ENCODE results near the gene TTC12.

TTC12 gene

DNA sequence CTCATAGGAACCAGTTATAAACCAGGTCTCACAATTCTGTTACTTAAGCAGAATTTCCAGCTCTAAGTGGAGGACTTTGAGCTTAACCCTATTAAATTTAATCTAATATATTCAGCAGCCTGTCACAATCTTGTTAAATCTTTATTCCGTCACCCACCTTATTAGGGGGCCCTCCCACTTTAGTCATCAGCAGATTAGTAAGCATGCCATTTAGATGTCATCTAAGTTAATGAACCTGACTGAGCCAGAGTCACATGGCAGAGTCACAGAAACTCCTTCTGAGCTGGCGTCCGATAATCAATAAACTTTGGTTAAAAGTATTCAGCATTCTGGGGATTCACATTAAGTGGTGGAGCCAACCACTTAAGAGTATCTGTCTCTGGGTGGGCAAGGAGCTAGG lies 35.1 kb downstream of the TTC12 start:
- H3K27me3 ChIP-seq (ENCODE audit: insufficient read depth, low read depth): no peaks in the 10 kb centered on the region
- H3K4me3 ChIP-seq (IDR thresholded peaks at IDR 0.05; ENCODE audit: insufficient read depth, low read depth, low read length): no peak overlapping the region
- H3K9ac ChIP-seq: no peak overlapping the region
- H2AFZ ChIP-seq (ENCODE audit: low read depth): no peak overlapping the region
- H4K20me1 ChIP-seq (ENCODE audit: insufficient read depth): no peaks in the 10 kb centered on the region
- no peaks in the 10 kb centered on the region for H3K79me2 ChIP-seq (ENCODE audit: insufficient read depth, low read depth)
- TF ChIP-seq, protein P1, sequence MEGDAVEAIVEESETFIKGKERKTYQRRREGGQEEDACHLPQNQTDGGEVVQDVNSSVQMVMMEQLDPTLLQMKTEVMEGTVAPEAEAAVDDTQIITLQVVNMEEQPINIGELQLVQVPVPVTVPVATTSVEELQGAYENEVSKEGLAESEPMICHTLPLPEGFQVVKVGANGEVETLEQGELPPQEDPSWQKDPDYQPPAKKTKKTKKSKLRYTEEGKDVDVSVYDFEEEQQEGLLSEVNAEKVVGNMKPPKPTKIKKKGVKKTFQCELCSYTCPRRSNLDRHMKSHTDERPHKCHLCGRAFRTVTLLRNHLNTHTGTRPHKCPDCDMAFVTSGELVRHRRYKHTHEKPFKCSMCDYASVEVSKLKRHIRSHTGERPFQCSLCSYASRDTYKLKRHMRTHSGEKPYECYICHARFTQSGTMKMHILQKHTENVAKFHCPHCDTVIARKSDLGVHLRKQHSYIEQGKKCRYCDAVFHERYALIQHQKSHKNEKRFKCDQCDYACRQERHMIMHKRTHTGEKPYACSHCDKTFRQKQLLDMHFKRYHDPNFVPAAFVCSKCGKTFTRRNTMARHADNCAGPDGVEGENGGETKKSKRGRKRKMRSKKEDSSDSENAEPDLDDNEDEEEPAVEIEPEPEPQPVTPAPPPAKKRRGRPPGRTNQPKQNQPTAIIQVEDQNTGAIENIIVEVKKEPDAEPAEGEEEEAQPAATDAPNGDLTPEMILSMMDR (conservative IDR thresholded peaks at IDR 0.05; ENCODE audit: low read depth, low read length): no peak
- no peaks in the 10 kb centered on the region for H3K36me3 ChIP-seq (ENCODE audit: insufficient read depth)
- H3K4me1 ChIP-seq (ENCODE audit: low read depth, poor library complexity, severe bottlenecking): no peaks in the 10 kb centered on the region
- H3K27ac ChIP-seq: no peak overlapping the region
- H3K4me2 ChIP-seq: no peak overlapping the region

- Histone ChIP-seq H3K79me2 (ENCODE audit: insufficient read depth, low read depth) (no peaks in the 10 kb centered on the region), H3K36me3 (ENCODE audit: insufficient read depth) (no peaks in the 10 kb centered on the region), H3K9ac (no peak overlapping the region), H4K20me1 (ENCODE audit: insufficient read depth) (no peaks in the 10 kb centered on the region), H3K27me3 (ENCODE audit: insufficient read depth, low read depth) (no peaks in the 10 kb centered on the region), H3K4me3 (IDR thresholded peaks at IDR 0.05; ENCODE audit: insufficient read depth, low read depth, low read length) (no peak overlapping the region), H3K27ac (no peak overlapping the region), H2AFZ (ENCODE audit: low read depth) (no peak overlapping the region), H3K4me2 (no peak overlapping the region), H3K4me1 (ENCODE audit: low read depth, poor library complexity, severe bottlenecking) (no peaks in the 10 kb centered on the region)
- TF ChIP-seq, protein P1 (conservative IDR thresholded peaks at IDR 0.05; ENCODE audit: low read depth, low read length): no peak
These were observed 36.1 kb downstream of the TTC12 start for GRCh38 chr11:113350336-113351067.

GRCh38 chr11:113351068-113351450 lies 36.7 kb downstream of the TTC12 start:
- H3K79me2 ChIP-seq (ENCODE audit: insufficient read depth, low read depth): no peaks in the 10 kb centered on the region
- no peaks in the 10 kb centered on the region for H3K27me3 ChIP-seq (ENCODE audit: insufficient read depth, low read depth)
- TF ChIP-seq, protein P1 (conservative IDR thresholded peaks at IDR 0.05; ENCODE audit: low read depth, low read length): no peak
- no peak overlapping the region for H3K4me3 ChIP-seq (IDR thresholded peaks at IDR 0.05; ENCODE audit: insufficient read depth, low read depth, low read length)
- H3K36me3 ChIP-seq (ENCODE audit: insufficient read depth): no peaks in the 10 kb centered on the region
- H3K4me1 ChIP-seq (ENCODE audit: low read depth, poor library complexity, severe bottlenecking): no peaks in the 10 kb centered on the region
- no peak overlapping the region for H3K4me2 ChIP-seq
- H2AFZ ChIP-seq (ENCODE audit: low read depth): no peak overlapping the region
- H3K9ac ChIP-seq: no peak overlapping the region
- no peak overlapping the region for H3K27ac ChIP-seq
- H4K20me1 ChIP-seq (ENCODE audit: insufficient read depth): no peaks in the 10 kb centered on the region

- Histone ChIP-seq H2AFZ (ENCODE audit: low read depth) (no peak overlapping the region), H3K9ac (no peak overlapping the region), H3K27me3 (ENCODE audit: insufficient read depth, low read depth) (no peaks in the 10 kb centered on the region), H3K4me1 (ENCODE audit: low read depth, poor library complexity, severe bottlenecking) (no peaks in the 10 kb centered on the region), H3K27ac (no peak overlapping the region), H3K79me2 (ENCODE audit: insufficient read depth, low read depth) (no peaks in the 10 kb centered on the region), H3K4me3 (IDR thresholded peaks at IDR 0.05; ENCODE audit: insufficient read depth, low read depth, low read length) (no peak overlapping the region), H3K36me3 (ENCODE audit: insufficient read depth) (no peaks in the 10 kb centered on the region), H3K4me2 (no peak overlapping the region), H4K20me1 (ENCODE audit: insufficient read depth) (no peaks in the 10 kb centered on the region)
- TF ChIP-seq, protein P1 (conservative IDR thresholded peaks at IDR 0.05; ENCODE audit: low read depth, low read length): no peak
These were observed 37.1 kb downstream of the TTC12 start for GRCh38 chr11:113351480-113351879.

Data from KMS-11 (cell line).